ENCODE data around the gene HYOU1.

The HYOU1 gene

DNA sequence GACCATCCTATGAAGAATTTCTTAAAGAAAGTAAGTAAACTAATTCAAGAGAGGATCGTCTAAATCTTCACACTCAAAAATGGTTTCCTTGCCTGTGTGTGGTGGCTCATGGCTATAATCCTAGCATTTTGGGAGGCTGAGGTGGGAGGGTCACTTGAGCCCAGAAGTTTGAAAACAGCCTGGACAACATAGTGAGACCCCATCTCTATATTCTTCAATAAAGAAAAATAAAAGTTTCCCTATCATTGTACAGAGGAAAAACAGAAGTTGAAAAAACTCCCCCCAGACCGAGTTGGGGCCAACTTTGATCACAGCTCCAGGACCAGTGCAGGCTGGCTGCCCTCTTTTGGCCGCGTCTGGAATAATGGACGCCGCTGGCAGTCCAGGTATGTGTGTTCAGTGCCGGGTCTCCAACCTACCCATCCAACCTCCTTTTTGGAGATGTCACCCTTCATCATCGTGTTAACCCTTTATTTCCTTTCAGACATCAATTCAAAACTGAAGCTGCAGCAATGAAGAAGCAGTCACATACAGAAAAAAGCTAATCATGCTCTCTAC lies 41.9 kb downstream of the HYOU1 start:
- H4K20me1 ChIP-seq: peaks cover 67% of the 10 kb centered on the region
- no peaks in the 10 kb centered on the region for H3K27me3 ChIP-seq
- no peaks in the 10 kb centered on the region for H3K9me3 ChIP-seq
- no peak overlapping the region for H3K27ac ChIP-seq
- no peak overlapping the region for H3K4me3 ChIP-seq
- no peak for TF ChIP-seq Cebpa-rat (IDR thresholded peaks at IDR 0.05)
- H3K4me1 ChIP-seq: peaks cover 23% of the 10 kb centered on the region
- H3K36me3 ChIP-seq: peaks cover 71% of the 10 kb centered on the region
- H3K4me2 ChIP-seq: no peak overlapping the region
- H3K9ac ChIP-seq: no peak overlapping the region

- no peak overlapping the region for H3K27ac ChIP-seq
- H3K4me2 ChIP-seq: no peak overlapping the region
- peaks cover 16% of the 10 kb centered on the region for H3K4me1 ChIP-seq
- no peaks in the 10 kb centered on the region for H3K9me3 ChIP-seq
- no peak for TF ChIP-seq Cebpa-rat (IDR thresholded peaks at IDR 0.05)
- peaks cover 78% of the 10 kb centered on the region for H3K36me3 ChIP-seq
- H3K4me3 ChIP-seq: no peak overlapping the region
- peaks cover 67% of the 10 kb centered on the region for H4K20me1 ChIP-seq
- no peak overlapping the region for H3K9ac ChIP-seq
- no peaks in the 10 kb centered on the region for H3K27me3 ChIP-seq
Observed at GRCh38 chr11:119014209-119014924, 42.6 kb downstream of the HYOU1 start.

DNA sequence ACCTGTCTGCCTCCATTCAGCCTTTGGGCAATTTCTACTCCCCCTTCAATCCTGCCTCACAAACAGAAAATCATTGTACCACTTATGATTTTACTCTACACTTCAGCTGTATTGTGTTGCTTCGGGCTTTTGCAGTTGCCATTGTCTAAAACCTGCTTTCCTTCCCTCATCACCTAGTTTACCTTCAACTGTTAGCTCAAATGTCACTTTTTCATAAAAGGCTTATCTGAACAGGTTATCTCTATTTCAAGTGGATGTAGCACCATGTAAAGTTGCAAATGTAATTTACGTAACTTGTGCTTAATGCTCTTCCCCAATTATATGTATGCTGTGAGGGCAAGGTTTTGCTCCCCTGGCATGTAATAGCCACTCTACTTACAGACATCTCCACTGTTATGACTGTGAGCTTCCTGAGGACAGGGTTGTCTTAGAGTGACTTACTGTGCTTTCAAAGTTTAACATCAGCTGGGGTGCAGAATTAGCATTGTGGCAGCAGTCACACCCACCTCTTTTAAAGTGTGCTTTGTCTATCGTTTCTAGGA lies 44.3 kb downstream of the HYOU1 start:
- Histone ChIP-seq H4K20me1 (peaks cover 61% of the 10 kb centered on the region), H3K4me2 (no peak overlapping the region), H3K4me3 (no peak overlapping the region), H3K27me3 (no peaks in the 10 kb centered on the region), H3K9me3 (no peaks in the 10 kb centered on the region), H3K27ac (no peak overlapping the region), H3K36me3 (peaks cover 93% of the 10 kb centered on the region), H3K9ac (no peak overlapping the region), H3K4me1 (peaks cover 16% of the 10 kb centered on the region)
- TF ChIP-seq Cebpa-rat (IDR thresholded peaks at IDR 0.05): no peak

DNA sequence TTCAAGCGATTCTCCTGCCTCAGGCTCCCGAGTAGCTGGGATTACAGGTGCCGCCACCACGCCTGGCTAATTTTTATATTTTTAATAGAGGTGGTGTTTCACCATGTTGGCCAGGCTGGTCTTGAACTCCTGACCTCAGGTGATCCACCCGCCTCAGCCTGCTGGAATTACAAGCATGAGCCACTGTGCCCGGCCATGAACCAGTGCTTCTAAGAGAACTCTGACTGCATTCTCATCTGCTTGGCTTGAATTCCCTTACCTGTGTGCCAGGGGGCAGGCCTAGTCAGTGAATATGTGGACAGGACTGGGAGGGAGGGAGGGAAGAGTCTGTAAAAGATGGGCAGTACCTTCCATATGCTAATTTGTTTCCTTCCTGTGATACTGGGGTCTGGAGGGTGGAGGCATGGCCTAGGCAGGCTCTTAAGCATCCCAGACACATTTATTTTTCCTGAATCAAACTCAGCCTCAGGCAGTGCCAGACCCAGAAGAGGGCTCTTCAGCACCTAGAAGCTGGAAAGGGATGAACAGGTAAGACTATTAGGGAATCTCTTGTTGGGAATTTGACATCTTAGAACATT lies 45.4 kb downstream of the HYOU1 start:
- no peak overlapping the region for H3K4me2 ChIP-seq
- H3K4me1 ChIP-seq: peaks cover 10% of the 10 kb centered on the region
- peaks cover 96% of the 10 kb centered on the region for H3K36me3 ChIP-seq
- peaks cover 52% of the 10 kb centered on the region for H4K20me1 ChIP-seq
- TF ChIP-seq Cebpa-rat (IDR thresholded peaks at IDR 0.05): no peak
- no peak overlapping the region for H3K4me3 ChIP-seq
- H3K9me3 ChIP-seq: no peaks in the 10 kb centered on the region
- H3K9ac ChIP-seq: no peak overlapping the region
- no peaks in the 10 kb centered on the region for H3K27me3 ChIP-seq
- no peak overlapping the region for H3K27ac ChIP-seq

DNA sequence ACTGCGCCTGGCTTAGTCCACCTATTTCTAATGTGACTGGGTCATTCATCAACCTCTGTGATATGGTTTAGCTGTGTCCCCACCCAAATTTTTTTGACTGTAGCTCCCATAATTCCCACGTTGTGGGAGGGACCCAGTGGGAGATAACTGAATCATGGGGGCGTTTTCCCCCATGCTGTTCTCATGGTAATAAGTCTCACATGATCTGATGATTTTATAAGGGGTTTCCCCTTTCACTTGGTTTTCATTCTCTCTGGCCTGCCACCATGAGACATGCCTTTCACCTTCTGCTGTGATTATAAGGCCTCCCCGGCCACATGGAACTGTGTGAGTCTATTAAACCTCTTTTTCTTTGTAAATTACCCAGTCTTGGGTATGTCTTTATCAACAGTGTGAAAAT lies 50.3 kb downstream of the HYOU1 start:
- Histone ChIP-seq H4K20me1 (peaks cover 11% of the 10 kb centered on the region; the same call in 1 of the 2 replicates), H3K4me3 (no peak overlapping the region), H3K9me3 (no peaks in the 10 kb centered on the region), H3K4me1 (no peaks in the 10 kb centered on the region), H3K27ac (no peak overlapping the region), H3K27me3 (no peaks in the 10 kb centered on the region), H3K36me3 (peaks cover 96% of the 10 kb centered on the region), H3K9ac (no peak overlapping the region), H3K4me2 (no peak overlapping the region)
- TF ChIP-seq Cebpa-rat (IDR thresholded peaks at IDR 0.05): no peak

DNA sequence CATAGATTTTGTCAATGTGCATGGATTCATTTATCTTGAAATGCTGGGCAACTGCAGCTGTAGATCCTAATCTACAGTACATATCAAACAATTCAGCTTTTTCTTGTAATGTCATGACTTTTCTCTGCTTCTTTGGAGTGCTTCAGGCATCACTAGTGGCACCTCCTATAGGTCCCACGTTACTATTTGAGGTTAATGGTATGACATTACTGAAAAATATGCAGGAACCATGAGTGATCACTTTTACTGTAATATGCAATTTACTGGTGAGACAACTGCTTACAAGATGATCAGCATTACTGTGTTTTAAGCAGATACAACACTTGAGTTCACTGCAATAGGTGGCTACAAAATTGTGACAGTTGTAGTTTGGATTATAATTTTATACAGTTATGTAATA lies 56.1 kb downstream of the HYOU1 start:
- Histone ChIP-seq H3K4me1 (peaks cover 27% of the 10 kb centered on the region), H4K20me1 (no peaks in the 10 kb centered on the region), H3K9ac (no peak overlapping the region), H3K27me3 (no peaks in the 10 kb centered on the region), H3K4me2 (no peak overlapping the region), H3K4me3 (no peak overlapping the region), H3K9me3 (no peaks in the 10 kb centered on the region), H3K27ac (no peak overlapping the region), H3K36me3 (peaks cover 68% of the 10 kb centered on the region)
- no peak for TF ChIP-seq Cebpa-rat (IDR thresholded peaks at IDR 0.05)

GRCh38 chr11:118998822-118999221 lies 58.2 kb downstream of the HYOU1 start:
- H3K9me3 ChIP-seq: no peaks in the 10 kb centered on the region
- no peaks in the 10 kb centered on the region for H4K20me1 ChIP-seq
- H3K9ac ChIP-seq: peak overlapping the region; percentile 87
- no peak overlapping the region for H3K27ac ChIP-seq
- TF ChIP-seq Cebpa-rat (IDR thresholded peaks at IDR 0.05): no peak
- H3K27me3 ChIP-seq: no peaks in the 10 kb centered on the region
- H3K36me3 ChIP-seq: peaks cover 53% of the 10 kb centered on the region
- H3K4me2 ChIP-seq: peak overlapping the region; percentile 91
- peak overlapping the region; percentile 86 for H3K4me3 ChIP-seq
- peaks cover 27% of the 10 kb centered on the region for H3K4me1 ChIP-seq

DNA sequence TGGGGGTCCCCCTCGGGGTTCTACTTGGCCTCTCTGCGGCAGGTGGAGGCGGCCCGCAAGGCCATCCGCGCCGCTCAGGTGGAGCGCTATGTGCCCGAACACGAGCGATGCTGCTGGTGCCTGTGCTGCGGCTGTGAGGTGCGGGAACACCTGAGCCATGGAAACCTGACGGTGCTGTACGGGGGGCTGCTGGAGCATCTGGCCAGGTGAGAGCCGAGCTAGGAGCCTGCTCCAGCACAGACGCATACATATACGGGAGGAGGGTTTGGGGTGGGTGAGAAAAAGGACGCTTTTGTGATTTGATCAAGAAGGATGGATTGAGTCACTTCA lies 58.7 kb downstream of the HYOU1 start:
- H3K9ac ChIP-seq: peak overlapping the region; percentile 87
- H3K36me3 ChIP-seq: peaks cover 48% of the 10 kb centered on the region
- H3K27me3 ChIP-seq: no peaks in the 10 kb centered on the region
- peak overlapping the region; percentile 91 for H3K4me2 ChIP-seq
- H3K27ac ChIP-seq: peak overlapping the region; percentile 65
- H3K9me3 ChIP-seq: no peaks in the 10 kb centered on the region
- TF ChIP-seq Cebpa-rat (IDR thresholded peaks at IDR 0.05): no peak
- H4K20me1 ChIP-seq: no peaks in the 10 kb centered on the region
- peaks cover 27% of the 10 kb centered on the region for H3K4me1 ChIP-seq
- H3K4me3 ChIP-seq: peak overlapping the region; percentile 86

- H3K27me3 ChIP-seq: no peaks in the 10 kb centered on the region
- peak within 1 kb of the TSS; percentile 86 for H3K4me3 ChIP-seq
- no peaks in the 10 kb centered on the region for H4K20me1 ChIP-seq
- no peak for TF ChIP-seq Cebpa-rat (IDR thresholded peaks at IDR 0.05)
- H3K36me3 ChIP-seq: peaks cover 45% of the 10 kb centered on the region
- peak within 1 kb of the TSS; percentile 87 for H3K9ac ChIP-seq
- peak within 1 kb of the TSS; percentile 91 for H3K4me2 ChIP-seq
- H3K27ac ChIP-seq: peak within 1 kb of the TSS; percentile 65
- peaks cover 3% of the 10 kb centered on the region for H3K9me3 ChIP-seq
- peaks cover 27% of the 10 kb centered on the region for H3K4me1 ChIP-seq
Observed at GRCh38 chr11:118997627-118998387, 59.2 kb downstream of the HYOU1 start, which contains the start of gene CENATAC. CENATAC (plus strand) TSS chr11:118998138; CDS start chr11:118998198, 60 bp downstream.
